Activated CD8-positive, alpha-beta T cell treated with anti-CD3 and anti-CD28 coated beads, Interleukin-2, amount 10 ng/mL, durations not matched to agents 7 days and 5 days (primary cell): ENCODE measurements around the gene CDCP1. TPM values are rescaled to one million over a fixed set of nuclear protein-coding genes. Genes with fewer than 3 reads are reported as not detected.
A peak's percentile ranks its signal among the peaks of the same experiment; 100 is the strongest.

ENCODE experiments used
- ATAC-seq: fragments of 150-1000 bp; cut with Tn5 transposase; one replicate; pipeline ENCODE4 v1.10.0; 2021; ENCODE audit warnings: moderate library complexity
- CTCF ChIA-PET: fragments of 350-600 bp; sonication (Branson Sonifier 250); formaldehyde crosslinking; loops from one replicate; lab custom pipeline; 2021; ENCODE audit warnings: antibody characterized with exemption; lab: Charles Lee
- POLR2A ChIA-PET: fragments of 350-600 bp; sonication (Branson Sonifier 250); formaldehyde crosslinking; loops from one replicate; lab custom pipeline; 2021; ENCODE audit warnings: antibody characterized with exemption; lab: Charles Lee
- DNase-seq: peaks from one replicate; pipeline ENCODE4 v3.0.0-alpha.2; 2020
- H3K27ac Mint-ChIP-seq: one replicate; pipeline ENCODE4 v1.8.0; 2021; ENCODE audit warnings: mild to moderate bottlenecking, mixed read lengths
- H3K27me3 Mint-ChIP-seq: one replicate; pipeline ENCODE4 v1.8.0; 2021; ENCODE audit warnings: low read depth, mixed read lengths
- H3K36me3 Mint-ChIP-seq: one replicate; pipeline ENCODE4 v1.8.0; 2021; ENCODE audit warnings: low read depth, mixed read lengths
- H3K4me1 Mint-ChIP-seq: one replicate; pipeline ENCODE4 v1.8.0; 2021; ENCODE audit warnings: low read depth, mixed read lengths
- H3K4me3 Mint-ChIP-seq: one replicate; pipeline ENCODE4 v1.8.0; 2021; ENCODE audit warnings: mild to moderate bottlenecking, mixed read lengths
- H3K9me3 Mint-ChIP-seq: one replicate; pipeline ENCODE4 v1.8.0; 2022; ENCODE audit warnings: mixed read lengths; ENCODE audit not compliant: insufficient read depth
- total RNA-seq, 2 experiments: library from RNA; stranded (reverse); gene quantifications; one replicate each; pipeline ENCODE4 v1.2.3, GENCODE V29; 2021

Gene CDCP1
- total RNA-seq, 2 experiments from 2014 or later = 16.4 to 17.7 TPM

DNA sequence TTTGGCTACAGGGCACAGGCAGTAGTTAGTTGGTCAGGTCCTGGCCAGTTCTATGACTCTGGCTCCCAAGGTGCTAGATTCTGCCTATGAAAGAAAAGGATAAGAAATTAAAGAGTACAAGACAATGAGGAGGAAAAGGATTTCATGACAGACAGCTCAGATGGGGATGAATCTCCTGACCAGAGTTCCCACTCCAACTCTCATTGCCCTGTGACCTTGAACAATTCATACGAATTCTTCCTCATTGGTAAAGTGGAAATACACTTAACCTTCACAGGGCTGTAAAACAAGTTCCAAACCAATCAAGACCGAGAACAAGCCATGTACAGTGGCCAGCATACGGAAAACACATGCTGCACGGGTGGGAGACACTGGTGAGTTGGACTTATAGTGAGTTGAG lies 96.4 kb downstream of the CDCP1 start:
- Mint-ChIP-seq H3K9me3 (no peaks in the 10 kb centered on the region), H3K27ac (no peak overlapping the region), H3K27me3 (peaks cover 52% of the 10 kb centered on the region), H3K4me1 (peaks cover 10% of the 10 kb centered on the region), H3K4me3 (no peak overlapping the region), H3K36me3 (no peaks in the 10 kb centered on the region)
- POLR2A ChIA-PET = no interaction called here
- ATAC-seq (no peak), DNase-seq (no peak)
- CTCF ChIA-PET = interaction anchor here (2.9 kb wide), 1 partner anchor 8 kb away, joined by 14 read pairs; no protein-coding TSS in a partner anchor

DNA sequence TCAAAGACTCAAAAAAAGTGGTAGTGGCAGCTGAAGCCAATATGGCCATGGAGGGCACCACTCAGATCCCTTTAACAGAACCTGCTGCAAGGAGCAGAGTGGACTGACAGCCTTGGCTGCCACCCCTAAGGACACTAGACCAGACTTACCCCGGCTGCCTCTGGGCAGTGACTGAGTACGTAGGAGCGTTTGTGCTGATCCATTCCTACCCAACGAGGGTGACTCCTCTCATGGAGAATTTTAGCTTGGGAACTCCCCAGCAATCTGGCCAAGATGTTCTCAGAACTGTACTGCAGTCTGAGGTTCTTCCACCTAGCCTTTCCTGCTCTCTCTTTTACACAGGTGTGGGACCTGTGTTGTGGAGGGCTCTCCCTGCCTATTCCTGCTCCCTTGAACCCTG lies 97.9 kb downstream of the CDCP1 start:
- no peak for ATAC-seq
- Mint-ChIP-seq H3K4me1 (peaks cover 5% of the 10 kb centered on the region), H3K4me3 (no peak overlapping the region), H3K27ac (no peak overlapping the region), H3K27me3 (peaks cover 48% of the 10 kb centered on the region), H3K36me3 (no peaks in the 10 kb centered on the region), H3K9me3 (no peaks in the 10 kb centered on the region)
- ChIA-PET CTCF (interaction anchor here (0.8 to 13.8 kb wide), 4 partner anchors 10 to 161 kb away, joined by 3 to 386 read pairs (median 3); no protein-coding TSS in a partner anchor), POLR2A (interaction anchor here (0.6 kb wide), 1 partner anchor 58 kb away, joined by 3 read pairs; no protein-coding TSS in a partner anchor)
- no peak for DNase-seq

DNA sequence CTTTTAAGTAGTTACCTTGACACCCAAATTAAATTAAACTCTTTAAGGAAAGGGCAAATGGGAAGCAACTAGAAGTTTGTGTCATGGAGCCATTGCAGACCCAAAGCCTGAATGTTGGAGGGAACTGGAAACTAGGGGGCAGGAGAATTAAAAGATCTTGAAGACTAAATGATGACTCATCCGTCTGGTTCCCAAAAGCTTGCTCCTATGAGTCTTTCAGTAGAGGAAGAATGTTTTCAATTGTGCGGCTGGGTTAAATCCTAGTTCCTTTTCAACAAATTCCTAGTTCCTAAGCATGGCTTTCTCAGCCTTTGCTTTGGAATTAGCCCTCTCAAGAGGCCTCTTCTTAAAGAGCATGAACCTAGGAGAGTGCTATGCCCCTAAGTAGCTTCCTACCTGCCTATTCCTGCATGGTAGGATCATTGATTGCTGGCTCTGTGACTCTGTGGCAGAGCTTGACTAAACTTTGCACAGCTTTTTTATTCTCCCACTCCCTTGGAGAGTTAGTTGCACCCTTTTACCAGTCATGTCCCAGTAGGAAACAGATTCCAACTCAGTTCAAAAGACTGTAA lies 102.4 kb downstream of the CDCP1 start:
- Mint-ChIP-seq H3K27me3 (peaks cover 30% of the 10 kb centered on the region), H3K27ac (no peak overlapping the region)

DNA sequence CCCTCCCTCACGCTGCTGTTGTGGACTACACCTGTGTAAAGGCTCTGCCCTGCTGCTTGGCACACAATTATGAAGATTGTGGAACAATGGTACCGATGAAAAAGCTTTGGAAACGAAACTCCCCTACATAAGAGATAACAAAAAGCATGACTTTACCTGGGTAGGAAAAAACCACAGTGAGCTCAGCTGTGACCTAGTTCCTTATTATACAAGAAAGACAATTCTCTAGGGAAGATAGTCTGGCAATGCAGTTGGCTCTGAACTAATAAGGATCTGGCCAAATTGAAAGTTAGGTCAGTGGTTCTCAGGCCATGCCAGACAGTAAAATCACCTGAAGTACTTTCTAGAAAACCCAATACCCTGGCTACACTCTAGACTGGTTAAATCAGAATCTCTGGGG lies 104.0 kb downstream of the CDCP1 start:
- Mint-ChIP-seq H3K27ac (peak overlapping the region; percentile 78), H3K27me3 (peaks cover 17% of the 10 kb centered on the region), H3K4me3 (no peak overlapping the region), H3K4me1 (peaks cover 38% of the 10 kb centered on the region), H3K36me3 (no peaks in the 10 kb centered on the region), H3K9me3 (no peaks in the 10 kb centered on the region)
- POLR2A ChIA-PET = interaction anchor here (1.9 kb wide), 1 partner anchor 76 kb away, joined by 5 read pairs; no protein-coding TSS in a partner anchor
- CTCF ChIA-PET = interaction anchor here (0.8 to 13.8 kb wide), 36 partner anchors 9 to 624 kb away, joined by 3 to 386 read pairs (median 6); partner anchors contain the start of genes EXOSC7, TMEM158 and ZDHHC3
- ATAC-seq = no peak
- DNase-seq = no peak

More for the DNA sequence above, 102.4 kb downstream of the CDCP1 start:
- Mint-ChIP-seq H3K36me3 (no peaks in the 10 kb centered on the region), H3K4me1 (peaks cover 31% of the 10 kb centered on the region), H3K4me3 (no peak overlapping the region), H3K9me3 (no peaks in the 10 kb centered on the region)
- DNase-seq = no peak
- POLR2A ChIA-PET = no interaction called here
- ATAC-seq = no peak
- CTCF ChIA-PET = interaction anchor here (1.1 to 13.8 kb wide), 5 partner anchors 7 to 464 kb away, joined by 3 to 386 read pairs (median 14); no protein-coding TSS in a partner anchor

DNA sequence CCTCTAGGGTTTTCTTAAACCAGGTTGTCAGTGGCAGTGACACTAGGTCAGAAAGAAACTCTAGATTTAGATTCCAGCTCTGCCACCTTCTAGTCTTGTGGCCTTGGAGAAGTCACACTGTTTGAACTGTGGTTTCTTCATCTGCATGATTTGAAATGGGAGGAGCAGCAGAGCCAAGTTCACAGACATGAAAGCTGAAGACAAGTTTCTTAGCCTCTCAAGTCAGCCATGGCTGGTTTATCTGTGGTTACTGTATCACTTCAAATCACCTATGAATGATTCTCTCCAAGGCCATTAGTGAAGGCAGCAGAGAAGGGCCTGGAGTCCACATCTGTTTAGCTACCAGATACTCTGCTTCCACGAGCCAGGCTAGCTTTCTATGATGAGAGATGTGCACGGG lies 104.5 kb downstream of the CDCP1 start:
- Mint-ChIP-seq H3K9me3 (no peaks in the 10 kb centered on the region), H3K27ac (peak overlapping the region; percentile 78), H3K4me1 (peaks cover 39% of the 10 kb centered on the region), H3K36me3 (no peaks in the 10 kb centered on the region), H3K4me3 (no peak overlapping the region), H3K27me3 (peaks cover 17% of the 10 kb centered on the region)
- ChIA-PET CTCF (interaction anchor here (0.6 to 13.8 kb wide), 47 partner anchors 9 to 624 kb away, joined by 3 to 386 read pairs (median 5); partner anchors contain the start of genes EXOSC7, TMEM158 and ZDHHC3), POLR2A (interaction anchor here (0.6 to 1.9 kb wide), 2 partner anchors 38 to 76 kb away, joined by 3 to 5 read pairs; no protein-coding TSS in a partner anchor)
- DNase-seq (peak; percentile 54), ATAC-seq (peak; percentile 40)

DNA sequence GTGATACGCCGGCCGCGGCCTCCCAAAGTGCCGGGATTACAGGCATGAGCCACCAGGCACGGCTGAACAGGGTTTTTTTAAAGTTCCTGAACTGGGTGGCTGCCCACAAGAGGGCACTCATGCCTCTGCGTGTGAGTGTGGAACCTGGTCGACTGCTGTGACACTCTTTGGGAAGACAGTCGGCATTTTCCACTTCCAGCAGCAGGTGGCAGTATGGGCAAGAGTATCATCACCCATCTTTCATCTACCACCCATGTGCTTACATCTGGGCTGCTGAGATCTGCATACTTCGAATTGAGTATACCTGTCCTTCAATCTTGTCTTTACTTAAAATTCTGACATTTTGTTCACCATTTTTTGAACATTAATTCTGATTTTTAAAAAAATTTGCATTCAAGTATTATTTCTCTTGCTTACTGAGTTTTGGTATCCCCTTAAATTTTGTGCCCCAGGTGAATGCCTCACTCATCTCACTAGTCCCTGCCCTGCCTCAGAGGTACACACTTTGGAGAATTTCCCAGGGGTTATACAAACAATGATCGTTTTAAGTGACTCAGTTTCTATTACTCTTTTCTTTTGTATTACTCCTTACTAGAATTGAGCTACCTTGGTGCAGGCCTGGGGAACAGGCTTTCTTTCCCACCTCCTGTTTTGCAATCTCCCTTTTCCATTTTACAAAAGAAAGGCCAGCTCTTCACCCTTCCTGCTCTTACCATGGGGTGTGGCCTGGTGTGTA lies 108.3 kb downstream of the CDCP1 start:
- peak; percentile 82 for ATAC-seq
- Mint-ChIP-seq H3K9me3 (no peaks in the 10 kb centered on the region), H3K27me3 (peaks cover 7% of the 10 kb centered on the region)

DNA sequence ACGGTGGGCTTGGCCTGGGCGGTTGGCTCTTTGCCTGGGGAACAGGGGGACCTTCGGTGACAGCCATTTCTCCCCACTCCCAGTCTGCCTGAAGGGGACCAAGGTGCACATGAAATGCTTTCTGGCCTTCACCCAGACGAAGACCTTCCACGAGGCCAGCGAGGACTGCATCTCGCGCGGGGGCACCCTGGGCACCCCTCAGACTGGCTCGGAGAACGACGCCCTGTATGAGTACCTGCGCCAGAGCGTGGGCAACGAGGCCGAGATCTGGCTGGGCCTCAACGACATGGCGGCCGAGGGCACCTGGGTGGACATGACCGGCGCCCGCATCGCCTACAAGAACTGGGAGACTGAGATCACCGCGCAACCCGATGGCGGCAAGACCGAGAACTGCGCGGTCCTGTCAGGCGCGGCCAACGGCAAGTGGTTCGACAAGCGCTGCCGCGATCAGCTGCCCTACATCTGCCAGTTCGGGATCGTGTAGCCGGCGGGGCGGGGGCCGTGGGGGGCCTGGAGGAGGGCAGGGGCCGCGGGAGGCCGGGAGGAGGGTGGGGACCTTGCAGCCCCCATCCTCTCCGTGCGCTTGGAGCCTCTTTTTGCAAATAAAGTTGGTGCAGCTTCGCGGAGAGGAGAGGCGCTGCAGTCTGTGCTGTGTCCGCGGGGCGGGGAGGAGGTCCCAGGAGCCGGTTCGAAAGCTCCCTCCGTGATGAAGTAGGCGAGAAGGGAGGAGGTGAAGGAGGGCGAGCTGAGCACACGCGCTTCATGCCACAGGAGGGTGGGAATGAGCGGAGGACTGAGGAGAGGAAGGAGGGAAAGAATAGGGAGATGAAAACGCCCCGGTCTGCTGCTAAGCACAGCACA lies 110.5 kb downstream of the CDCP1 start:
- peak overlapping the region; percentile 68 for H3K4me3 Mint-ChIP-seq
- no peaks in the 10 kb centered on the region for H3K36me3 Mint-ChIP-seq
- H3K4me1 Mint-ChIP-seq = peaks cover 40% of the 10 kb centered on the region
- ATAC-seq (peak; percentile 25), DNase-seq (peak; percentile 54)
- H3K9me3 Mint-ChIP-seq = no peaks in the 10 kb centered on the region
- peaks cover 7% of the 10 kb centered on the region for H3K27me3 Mint-ChIP-seq
- CTCF ChIA-PET = interaction anchor here (0.6 to 13.8 kb wide), 23 partner anchors 12 to 903 kb away, joined by 3 to 386 read pairs (median 4); partner anchors contain the start of genes EXOSC7 and ZDHHC3
- H3K27ac Mint-ChIP-seq = peak overlapping the region; percentile 59
- POLR2A ChIA-PET = no interaction called here

More for the DNA sequence above, 108.3 kb downstream of the CDCP1 start:
- CTCF ChIA-PET = interaction anchor here (0.6 to 13.8 kb wide), 40 partner anchors 10 to 625 kb away, joined by 3 to 386 read pairs (median 4); no protein-coding TSS in a partner anchor
- DNase-seq = peak; percentile 96
- Mint-ChIP-seq H3K27ac (no peak overlapping the region), H3K4me1 (peaks cover 60% of the 10 kb centered on the region), H3K36me3 (no peaks in the 10 kb centered on the region), H3K4me3 (no peak overlapping the region)
- POLR2A ChIA-PET = no interaction called here

DNA sequence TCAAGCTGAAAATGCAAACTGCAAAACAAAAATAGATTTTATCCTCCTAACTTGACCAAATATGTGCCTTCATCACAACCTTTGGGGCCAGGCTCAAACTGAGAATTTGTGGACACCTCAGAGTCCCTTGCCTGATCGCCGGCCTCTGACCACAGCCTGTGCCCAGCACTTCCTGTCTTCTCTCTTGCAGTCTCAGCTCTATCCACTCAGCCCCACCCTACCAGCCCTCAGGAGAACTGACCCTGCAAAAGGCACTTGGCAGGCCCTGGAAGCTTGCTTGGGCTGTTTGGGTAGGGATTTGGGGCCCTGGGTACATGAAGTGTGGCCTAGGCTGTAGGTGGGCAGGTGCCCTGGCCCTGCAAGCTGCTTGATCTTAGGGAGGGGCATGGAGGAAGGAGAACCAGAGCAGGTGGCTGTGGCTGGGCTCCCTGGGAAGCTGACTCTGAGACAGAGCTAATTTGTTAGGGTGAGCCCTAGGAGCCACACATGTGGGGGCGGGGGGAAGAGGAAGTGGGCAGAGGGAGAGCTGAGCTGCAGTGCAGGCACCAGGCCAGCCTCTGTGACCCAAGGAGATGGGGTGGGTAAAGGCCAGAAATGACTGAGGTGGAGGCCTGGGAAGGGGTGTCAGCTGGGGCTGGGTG lies 111.4 kb downstream of the CDCP1 start:
- peak; percentile 71 for DNase-seq
- peaks cover 34% of the 10 kb centered on the region for H3K4me1 Mint-ChIP-seq
- H3K9me3 Mint-ChIP-seq = no peaks in the 10 kb centered on the region
- peak overlapping the region; percentile 45 for H3K4me3 Mint-ChIP-seq
- peak; percentile 49 for ATAC-seq
- ChIA-PET CTCF (interaction anchor here (0.6 to 8.7 kb wide), 9 partner anchors 20 to 904 kb away, joined by 3 to 101 read pairs (median 5); no protein-coding TSS in a partner anchor), POLR2A (no interaction called here)
- H3K27ac Mint-ChIP-seq = peak overlapping the region; percentile 87
- H3K36me3 Mint-ChIP-seq = no peaks in the 10 kb centered on the region
- peaks cover 7% of the 10 kb centered on the region for H3K27me3 Mint-ChIP-seq

DNA sequence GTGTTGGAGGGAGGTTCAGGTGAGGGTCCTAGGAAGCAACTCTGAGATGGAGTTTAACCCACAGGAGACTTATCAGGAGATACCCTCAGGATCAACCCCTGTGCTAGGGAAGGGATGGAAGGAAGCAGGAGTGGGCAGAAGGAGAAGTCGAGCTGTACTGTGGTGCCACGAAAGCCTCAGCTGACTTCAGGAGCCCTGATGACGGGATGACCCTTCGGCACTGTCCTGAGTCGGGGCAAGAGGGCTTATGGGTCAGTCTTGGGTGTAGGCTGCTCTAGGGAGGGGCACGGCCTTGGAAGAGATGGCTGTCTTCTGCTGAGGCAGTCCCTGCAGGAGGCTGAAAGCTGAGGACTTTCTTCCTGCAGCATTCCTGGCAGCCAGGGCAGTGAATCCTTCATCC lies 112.4 kb downstream of the CDCP1 start:
- Mint-ChIP-seq H3K27me3 (peaks cover 7% of the 10 kb centered on the region), H3K4me1 (peaks cover 34% of the 10 kb centered on the region), H3K27ac (no peak overlapping the region), H3K9me3 (no peaks in the 10 kb centered on the region), H3K36me3 (no peaks in the 10 kb centered on the region), H3K4me3 (no peak overlapping the region)
- DNase-seq (no peak), ATAC-seq (no peak)
- POLR2A ChIA-PET = no interaction called here
- CTCF ChIA-PET = interaction anchor here (1.0 to 2.0 kb wide), 6 partner anchors 8 to 626 kb away, joined by 3 to 13 read pairs (median 4); no protein-coding TSS in a partner anchor
